Parathyroid adenoma (tissue), 2 donors: ENCODE measurements around the gene SLC6A12.

Experiments used
- H2AFZ ChIP-seq: fragments of 300-600 bp; sonication (generic); one replicate; pipeline ENCODE4 v1.7.0; 2017; ENCODE audit warnings: antibody characterized with exemption, mild to moderate bottlenecking
- H3K27ac ChIP-seq: fragments of 300-600 bp; sonication (generic); one replicate; pipeline ENCODE4 v1.7.0; 2017
- H3K27me3 ChIP-seq: fragments of 300-600 bp; sonication (generic); one replicate; pipeline ENCODE4 v1.7.0; 2017; ENCODE audit warnings: low read length; ENCODE audit not compliant: control insufficient read depth, insufficient read depth
- H3K36me3 ChIP-seq: fragments of 300-600 bp; sonication (generic); one replicate; pipeline ENCODE4 v1.7.0; 2017; ENCODE audit warnings: low read length; ENCODE audit not compliant: control insufficient read depth, insufficient read depth
- H3K4me1 ChIP-seq: fragments of 300-600 bp; sonication (generic); one replicate; pipeline ENCODE4 v1.7.0; 2017; ENCODE audit warnings: control low read depth
- H3K4me2 ChIP-seq: fragments of 300-600 bp; sonication (generic); one replicate; pipeline ENCODE4 v1.7.0; 2017; ENCODE audit warnings: low read length
- H3K4me3 ChIP-seq: fragments of 300-600 bp; sonication (generic); one replicate; pipeline ENCODE4 v1.7.0; 2017; ENCODE audit warnings: low read depth, low read length
- H3K79me2 ChIP-seq: fragments of 300-600 bp; sonication (generic); one replicate; pipeline ENCODE4 v1.7.0; 2017; ENCODE audit warnings: control low read depth
- H3K9ac ChIP-seq: fragments of 300-600 bp; sonication (generic); one replicate; pipeline ENCODE4 v1.7.0; 2017; ENCODE audit warnings: mild to moderate bottlenecking
- H3K9me3 ChIP-seq: fragments of 300-600 bp; sonication (generic); one replicate; pipeline ENCODE4 v1.7.0; 2017; ENCODE audit warnings: low read length; ENCODE audit not compliant: control insufficient read depth
- CTCF ChIP-seq: fragments of 300-600 bp; sonication (generic); IDR thresholded peaks from one replicate; pipeline ENCODE4 v1.7.0; 2017; ENCODE audit warnings: antibody characterized with exemption, mild to moderate bottlenecking
- donor health status: primary hyperparathyroidism.

The SLC6A12 gene

GRCh38 chr12:159156-159782 is 54.7 kb downstream of the SLC6A12 start:
- Histone ChIP-seq H3K4me2 (no peak overlapping the region), H3K4me3 (no peak overlapping the region), H3K79me2 (no peaks in the 10 kb centered on the region), H3K36me3 (no peaks in the 10 kb centered on the region), H3K9ac (no peak overlapping the region), H3K9me3 (no peaks in the 10 kb centered on the region), H2AFZ (no peak overlapping the region), H3K27me3 (no peaks in the 10 kb centered on the region), H3K27ac (no peak overlapping the region), H3K4me1 (peaks cover 8% of the 10 kb centered on the region)
- TF ChIP-seq CTCF, result no peak

GRCh38 chr12:157644-158043 is 56.3 kb downstream of the SLC6A12 start:
- peaks cover 13% of the 10 kb centered on the region for H3K4me1 ChIP-seq
- H3K27ac ChIP-seq, result no peak overlapping the region
- no peaks in the 10 kb centered on the region for H3K27me3 ChIP-seq
- no peak overlapping the region for H2AFZ ChIP-seq
- no peak overlapping the region for H3K4me2 ChIP-seq
- H3K79me2 ChIP-seq, result no peaks in the 10 kb centered on the region
- no peak overlapping the region for H3K4me3 ChIP-seq
- no peak overlapping the region for H3K9ac ChIP-seq
- H3K9me3 ChIP-seq, result no peaks in the 10 kb centered on the region
- H3K36me3 ChIP-seq, result no peaks in the 10 kb centered on the region
- no peak for TF ChIP-seq CTCF

GRCh38 chr12:156945-157344 is 57.0 kb downstream of the SLC6A12 start:
- H3K9me3 ChIP-seq, result no peaks in the 10 kb centered on the region
- H3K36me3 ChIP-seq, result no peaks in the 10 kb centered on the region
- peaks cover 19% of the 10 kb centered on the region for H3K4me1 ChIP-seq
- no peak overlapping the region for H3K9ac ChIP-seq
- no peak overlapping the region for H3K4me2 ChIP-seq
- no peak for TF ChIP-seq CTCF
- H2AFZ ChIP-seq, result no peak overlapping the region
- H3K79me2 ChIP-seq, result no peaks in the 10 kb centered on the region
- no peak overlapping the region for H3K27ac ChIP-seq
- H3K4me3 ChIP-seq, result no peak overlapping the region
- H3K27me3 ChIP-seq, result no peaks in the 10 kb centered on the region

GRCh38 chr12:155646-156045 is 58.3 kb downstream of the SLC6A12 start:
- Histone ChIP-seq H2AFZ (no peak overlapping the region), H3K4me1 (peaks cover 19% of the 10 kb centered on the region), H3K9me3 (no peaks in the 10 kb centered on the region), H3K9ac (no peak overlapping the region), H3K36me3 (no peaks in the 10 kb centered on the region), H3K27ac (no peak overlapping the region), H3K27me3 (no peaks in the 10 kb centered on the region), H3K4me2 (no peak overlapping the region), H3K79me2 (no peaks in the 10 kb centered on the region), H3K4me3 (no peak overlapping the region)
- TF ChIP-seq CTCF, result no peak

- no peaks in the 10 kb centered on the region for H3K27me3 ChIP-seq
- H3K9ac ChIP-seq, result no peak overlapping the region
- H3K4me1 ChIP-seq, result peaks cover 19% of the 10 kb centered on the region
- H2AFZ ChIP-seq, result peak overlapping the region; percentile 39
- TF ChIP-seq CTCF, result no peak
- H3K4me3 ChIP-seq, result no peak overlapping the region
- no peak overlapping the region for H3K4me2 ChIP-seq
- no peak overlapping the region for H3K27ac ChIP-seq
- H3K36me3 ChIP-seq, result no peaks in the 10 kb centered on the region
- no peaks in the 10 kb centered on the region for H3K9me3 ChIP-seq
- H3K79me2 ChIP-seq, result no peaks in the 10 kb centered on the region
Observed at GRCh38 chr12:155006-155405, 59.0 kb downstream of the SLC6A12 start.
